Chondrocyte (in vitro differentiated cells): ENCODE measurements around the gene ADGRV1. TPM values are rescaled to one million over a fixed set of nuclear protein-coding genes. Genes with fewer than 3 reads are reported as not detected.

Experiments used
- DNase-seq: peaks from one replicate; pipeline ENCODE4 v3.0.0; 2021; ENCODE audit warnings: mixed read lengths, low spot score
- H3K27ac Mint-ChIP-seq: one replicate; pipeline ENCODE4 v1.8.0; 2021; ENCODE audit warnings: mild to moderate bottlenecking, moderate library complexity, mixed read lengths; ENCODE audit not compliant: unreplicated experiment
- H3K27me3 Mint-ChIP-seq: 2 replicates; pipeline ENCODE4 v1.8.0; 2021; ENCODE audit warnings: low read depth, mixed read lengths
- H3K36me3 Mint-ChIP-seq: 2 replicates; pipeline ENCODE4 v1.8.0; 2021; ENCODE audit warnings: low read depth, mixed read lengths
- H3K4me1 Mint-ChIP-seq: 2 replicates; pipeline ENCODE4 v1.8.0; 2021; ENCODE audit warnings: low read depth, mild to moderate bottlenecking, mixed read lengths
- H3K4me3 Mint-ChIP-seq: one replicate; pipeline ENCODE4 v1.8.0; 2021; ENCODE audit warnings: mild to moderate bottlenecking, moderate library complexity, mixed read lengths; ENCODE audit not compliant: unreplicated experiment
- H3K9me3 Mint-ChIP-seq: 2 replicates; pipeline ENCODE4 v1.8.0; 2021; ENCODE audit warnings: low read depth, mixed read lengths
- CTCF ChIP-seq: fragments of 200-600 bp; sonication (generic); IDR thresholded peaks from 2 replicates; pipeline ENCODE4 v1.5.0; 2021; ENCODE audit warnings: antibody characterized with exemption, mild to moderate bottlenecking, moderate library complexity
- total RNA-seq: library from RNA; stranded (reverse); gene quantifications from 3 replicates; pipeline ENCODE4 v1.2.1, GENCODE V29; 2021

ADGRV1 gene
- total RNA-seq, 1 donor from 2014 or later: 1.5 TPM

GRCh38 chr5:90548069-90548593 is 10.5 kb upstream of the ADGRV1 start:
- Mint-ChIP-seq H3K27me3 (peaks cover 19% of the 10 kb centered on the region), H3K4me3 (no peak overlapping the region), H3K36me3 (no peaks in the 10 kb centered on the region), H3K27ac (no peak overlapping the region), H3K9me3 (no peaks in the 10 kb centered on the region), H3K4me1 (peaks cover 6% of the 10 kb centered on the region)
- no peak for DNase-seq
- TF ChIP-seq CTCF: no peak

GRCh38 chr5:90549223-90549622 is 9.4 kb upstream of the ADGRV1 start:
- H3K36me3 Mint-ChIP-seq: no peaks in the 10 kb centered on the region
- H3K9me3 Mint-ChIP-seq: no peaks in the 10 kb centered on the region
- H3K4me1 Mint-ChIP-seq: peaks cover 6% of the 10 kb centered on the region
- TF ChIP-seq CTCF: no peak
- H3K4me3 Mint-ChIP-seq: no peak overlapping the region
- no peak for DNase-seq
- no peak overlapping the region for H3K27ac Mint-ChIP-seq
- peaks cover 22% of the 10 kb centered on the region for H3K27me3 Mint-ChIP-seq

- DNase-seq: no peak
- Mint-ChIP-seq H3K27me3 (peaks cover 26% of the 10 kb centered on the region), H3K4me1 (peaks cover 6% of the 10 kb centered on the region), H3K4me3 (no peak overlapping the region), H3K27ac (no peak overlapping the region), H3K9me3 (no peaks in the 10 kb centered on the region), H3K36me3 (no peaks in the 10 kb centered on the region)
- no peak for TF ChIP-seq CTCF
Measured at GRCh38 chr5:90549729-90550275, 8.8 kb upstream of the ADGRV1 start.

- Mint-ChIP-seq H3K4me3 (no peak overlapping the region), H3K27ac (no peak overlapping the region), H3K36me3 (no peaks in the 10 kb centered on the region)
Measured at GRCh38 chr5:90550963-90551362, 7.6 kb upstream of the ADGRV1 start.

GRCh38 chr5:90551376-90551775 is 7.2 kb upstream of the ADGRV1 start:
- peaks cover 1% of the 10 kb centered on the region for H3K36me3 Mint-ChIP-seq
- no peak for TF ChIP-seq CTCF
- H3K27ac Mint-ChIP-seq: no peak overlapping the region
- peaks cover 6% of the 10 kb centered on the region for H3K4me1 Mint-ChIP-seq
- H3K27me3 Mint-ChIP-seq: peaks cover 36% of the 10 kb centered on the region
- no peak for DNase-seq
- no peak overlapping the region for H3K4me3 Mint-ChIP-seq
- no peaks in the 10 kb centered on the region for H3K9me3 Mint-ChIP-seq

More at GRCh38 chr5:90550963-90551362, 7.6 kb upstream of the ADGRV1 start:
- DNase-seq: no peak
- Mint-ChIP-seq H3K4me1 (peaks cover 6% of the 10 kb centered on the region), H3K9me3 (no peaks in the 10 kb centered on the region), H3K27me3 (peaks cover 32% of the 10 kb centered on the region)
- no peak for TF ChIP-seq CTCF
